Smooth muscle cell (in vitro differentiated cells): ENCODE results near the gene GNG4. TPM values are rescaled to one million over a fixed set of nuclear protein-coding genes. Genes with fewer than 3 reads are reported as not detected.
"Not testable (repeated sequence)": the region's sequence is repeated elsewhere in the genome, so short reads cannot be mapped to it uniquely, and the experiment has no call there.

Experiments
- DNase-seq: peaks from one replicate; lab custom pipeline; 2025; ENCODE audit not compliant: unreplicated experiment; lab: John Stamatoyannopoulos, UW
- H2AFZ ChIP-seq: fragments of 200-600 bp; sonication (generic); 2 replicates; pipeline ENCODE4 v1.6.0; 2016; ENCODE audit warnings: antibody characterized with exemption, low read depth, mild to moderate bottlenecking
- H3F3A ChIP-seq: fragments of 200-600 bp; sonication (generic); 2 replicates; pipeline ENCODE4 v1.6.0; 2017; ENCODE audit warnings: antibody characterized with exemption, low read depth
- H3K27ac ChIP-seq: fragments of 200-600 bp; sonication (generic); 2 replicates; pipeline ENCODE4 v1.5.1; 2016; ENCODE audit warnings: low read depth, mild to moderate bottlenecking
- H3K27me3 ChIP-seq: fragments of 200-600 bp; sonication (generic); 2 replicates; pipeline ENCODE4 v1.6.1; 2016; ENCODE audit warnings: low read depth, mild to moderate bottlenecking
- H3K36me3 ChIP-seq: fragments of 200-600 bp; sonication (generic); 2 replicates; pipeline ENCODE4 v1.5.1; 2016; ENCODE audit warnings: low read depth
- H3K4me1 ChIP-seq: fragments of 200-600 bp; sonication (generic); 2 replicates; pipeline ENCODE4 v1.5.1; 2016; ENCODE audit warnings: low read depth
- H3K4me2 ChIP-seq: fragments of 200-600 bp; sonication (generic); 2 replicates; pipeline ENCODE4 v1.6.0; 2016; ENCODE audit warnings: mild to moderate bottlenecking
- H3K4me3 ChIP-seq: fragments of 200-600 bp; sonication (generic); 2 replicates; pipeline ENCODE4 v1.5.1; 2016; ENCODE audit warnings: mild to moderate bottlenecking
- H3K79me2 ChIP-seq: fragments of 200-600 bp; sonication (generic); 2 replicates; pipeline ENCODE4 v1.6.0; 2016; ENCODE audit warnings: low read depth, mild to moderate bottlenecking
- H3K9ac ChIP-seq: fragments of 200-600 bp; sonication (generic); 2 replicates; pipeline ENCODE4 v1.6.0; 2016; ENCODE audit warnings: low read depth
- H3K9me3 ChIP-seq: fragments of 200-600 bp; sonication (generic); replicated peaks from 2 replicates; pipeline ENCODE4 v1.5.1; 2016; ENCODE audit warnings: low read depth
- H4K20me1 ChIP-seq: fragments of 200-600 bp; sonication (generic); 2 replicates; pipeline ENCODE4 v1.6.0; 2016; ENCODE audit warnings: low read depth
- WGBS: methylation state at CpG from one replicate; pipeline ENCODE4 v1.1.7; 2016; ENCODE audit warnings: low lambda C conversion rate; 5-methylcytosine and 5-hydroxymethylcytosine counted together
- polyA plus RNA-seq: library from polyadenylated mRNA; unstranded; fragments of >200 nt; fragmentation: Nextera tagmentation; extraction: Ambion mirVana; gene quantifications from 2 replicates; pipeline ENCODE4 v1.2.1, GENCODE V29; 2016
- total RNA-seq: library from RNA; depleted of rRNA; stranded (reverse); fragments of >200 nt; gene quantifications from 2 replicates; pipeline ENCODE4 v1.2.3, GENCODE V29; 2014
- TF ChIP-seq, protein P1 (sequence below): fragments of 200-600 bp; sonication (generic); IDR thresholded peaks from 2 replicates; pipeline ENCODE4 v1.5.1; 2017; ENCODE audit warnings: borderline replicate concordance, mild to moderate bottlenecking, antibody characterized with exemption; ENCODE audit not compliant: insufficient read depth, poor library complexity, severe bottlenecking

The GNG4 gene
- total and polyA plus RNA-seq, 2 experiments from 2014 or later = 2.7 to 3.1 TPM

DNA sequence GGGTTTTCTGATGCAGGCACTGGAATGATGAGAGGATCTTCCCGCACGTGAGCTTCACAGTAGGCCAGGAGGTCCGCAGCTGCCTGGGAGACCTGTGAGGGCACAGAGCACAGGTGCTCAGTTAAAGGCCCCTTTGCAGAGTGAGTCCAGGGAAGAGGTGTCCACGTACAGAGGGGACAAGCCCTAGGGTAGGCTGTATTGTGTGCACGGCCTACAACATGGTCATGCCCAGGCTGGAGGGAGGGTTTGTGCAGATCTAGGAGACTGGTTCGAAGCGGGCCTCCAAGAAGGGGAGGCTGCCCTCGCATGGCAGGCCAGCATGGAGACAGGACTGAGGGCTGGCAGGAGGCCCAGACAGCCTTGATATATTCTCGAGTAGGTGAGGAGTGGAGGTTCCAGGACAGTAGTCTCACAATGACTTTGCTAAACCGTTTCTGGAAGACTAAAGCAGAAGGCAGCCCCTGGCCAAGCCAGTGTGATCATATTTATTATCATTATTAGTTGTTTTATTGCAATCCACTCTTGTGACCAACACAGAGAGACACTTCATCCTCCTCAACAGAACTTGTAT is 97.4 kb downstream of the GNG4 start:
- Histone ChIP-seq H3K4me1 (no peaks in the 10 kb centered on the region), H3K9me3 (no peaks in the 10 kb centered on the region), H3K27ac (no peak overlapping the region), H3K27me3 (no peaks in the 10 kb centered on the region), H3K4me3 (no peak overlapping the region), H3K79me2 (no peaks in the 10 kb centered on the region), H3F3A (no peaks in the 10 kb centered on the region), H2AFZ (no peak overlapping the region), H3K9ac (no peak overlapping the region), H4K20me1 (no peaks in the 10 kb centered on the region), H3K36me3 (no peaks in the 10 kb centered on the region), H3K4me2 (no peak overlapping the region)
- 96% methylated on average over 10 of the region's 10 CpGs for WGBS
- TF ChIP-seq, protein P1, sequence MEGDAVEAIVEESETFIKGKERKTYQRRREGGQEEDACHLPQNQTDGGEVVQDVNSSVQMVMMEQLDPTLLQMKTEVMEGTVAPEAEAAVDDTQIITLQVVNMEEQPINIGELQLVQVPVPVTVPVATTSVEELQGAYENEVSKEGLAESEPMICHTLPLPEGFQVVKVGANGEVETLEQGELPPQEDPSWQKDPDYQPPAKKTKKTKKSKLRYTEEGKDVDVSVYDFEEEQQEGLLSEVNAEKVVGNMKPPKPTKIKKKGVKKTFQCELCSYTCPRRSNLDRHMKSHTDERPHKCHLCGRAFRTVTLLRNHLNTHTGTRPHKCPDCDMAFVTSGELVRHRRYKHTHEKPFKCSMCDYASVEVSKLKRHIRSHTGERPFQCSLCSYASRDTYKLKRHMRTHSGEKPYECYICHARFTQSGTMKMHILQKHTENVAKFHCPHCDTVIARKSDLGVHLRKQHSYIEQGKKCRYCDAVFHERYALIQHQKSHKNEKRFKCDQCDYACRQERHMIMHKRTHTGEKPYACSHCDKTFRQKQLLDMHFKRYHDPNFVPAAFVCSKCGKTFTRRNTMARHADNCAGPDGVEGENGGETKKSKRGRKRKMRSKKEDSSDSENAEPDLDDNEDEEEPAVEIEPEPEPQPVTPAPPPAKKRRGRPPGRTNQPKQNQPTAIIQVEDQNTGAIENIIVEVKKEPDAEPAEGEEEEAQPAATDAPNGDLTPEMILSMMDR = no peak
- no peak for DNase-seq

DNA sequence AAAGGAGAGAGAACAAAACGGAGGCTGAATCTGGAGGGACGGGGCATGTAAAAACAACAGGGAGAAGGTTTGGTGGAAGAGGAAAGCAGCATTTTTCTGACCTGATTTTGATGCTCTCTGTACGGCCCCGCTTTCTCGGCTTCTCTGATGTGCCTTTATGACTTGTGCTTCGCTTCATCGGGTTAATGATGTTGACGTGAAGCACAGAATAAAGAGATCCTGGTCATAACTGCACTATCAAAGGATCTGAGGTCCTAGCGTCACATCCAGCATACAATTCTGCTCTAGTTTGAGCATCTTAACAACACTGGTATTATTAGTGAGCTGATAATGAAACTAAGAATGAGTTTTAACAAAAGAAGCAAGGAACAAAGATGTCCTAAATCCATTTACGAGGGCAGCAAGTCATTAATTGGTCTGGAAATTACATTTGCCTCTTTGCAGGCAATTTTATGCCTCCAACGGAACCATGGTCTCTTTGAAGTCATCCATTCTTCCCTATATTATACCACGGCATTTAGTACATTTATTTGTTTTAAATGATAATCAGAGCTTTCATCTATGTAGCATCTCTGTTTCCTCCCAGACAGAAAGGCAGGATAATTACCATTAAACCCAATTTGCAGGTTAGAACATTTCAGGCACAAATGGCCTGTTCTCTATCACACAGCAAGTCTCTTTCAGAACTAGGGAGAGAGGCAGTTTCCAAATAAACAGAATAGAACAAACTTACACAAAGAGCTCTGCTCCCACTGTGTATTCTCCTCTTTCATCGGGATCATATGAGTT is 100.0 kb downstream of the GNG4 start:
- Histone ChIP-seq H3K27ac (no peak overlapping the region), H3K27me3 (no peaks in the 10 kb centered on the region), H4K20me1 (no peaks in the 10 kb centered on the region), H2AFZ (no peak overlapping the region), H3K4me2 (no peak overlapping the region), H3K4me3 (no peak overlapping the region), H3K9ac (no peak overlapping the region), H3F3A (no peaks in the 10 kb centered on the region), H3K36me3 (no peaks in the 10 kb centered on the region), H3K9me3 (no peaks in the 10 kb centered on the region), H3K79me2 (no peaks in the 10 kb centered on the region), H3K4me1 (no peaks in the 10 kb centered on the region)
- TF ChIP-seq, protein P1 = no peak
- no peak for DNase-seq
- WGBS = 77% methylated on average over 13 of the region's 13 CpGs

DNA sequence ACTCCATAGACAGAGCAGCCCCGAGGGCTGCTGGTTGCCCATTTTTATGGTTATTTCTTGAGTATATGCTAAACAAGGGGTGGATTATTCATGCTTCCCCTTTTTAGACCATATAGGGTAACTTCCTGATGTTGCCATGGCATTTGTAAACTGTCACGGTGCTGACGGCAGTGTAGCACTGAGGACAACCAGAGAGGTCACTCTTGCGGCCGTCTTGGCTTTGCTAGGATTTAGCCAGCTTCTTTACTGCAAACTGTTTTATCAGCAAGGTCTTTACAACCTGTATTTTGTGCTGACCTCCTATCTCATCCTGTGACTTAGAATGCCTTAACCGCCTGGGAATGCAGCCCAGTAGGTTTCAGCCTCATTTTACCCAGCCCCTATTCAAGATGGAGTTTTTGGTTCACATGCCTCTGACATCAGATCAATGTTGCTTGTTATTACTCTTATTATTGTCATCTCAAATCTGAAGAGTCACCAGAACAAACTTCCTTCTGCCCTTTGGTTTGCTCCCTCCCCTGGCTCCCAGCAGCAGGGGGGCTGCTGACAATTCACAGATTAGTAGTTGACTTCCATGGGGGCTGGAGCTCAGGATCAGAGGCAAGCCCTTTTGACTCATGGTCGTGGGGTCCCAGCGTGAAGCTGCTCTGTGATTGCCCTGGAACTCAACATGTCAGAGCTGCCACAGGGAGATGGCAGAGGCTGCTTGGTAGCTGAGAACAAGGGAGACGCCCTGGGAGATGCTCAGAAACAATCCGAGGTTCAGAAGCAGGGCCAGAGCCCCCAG is 103.0 kb downstream of the GNG4 start:
- not testable (repeated sequence) for H2AFZ ChIP-seq, H4K20me1 ChIP-seq, H3K79me2 ChIP-seq, H3K4me3 ChIP-seq, H3K27me3 ChIP-seq, H3K27ac ChIP-seq, H3K4me2 ChIP-seq, H3K9me3 ChIP-seq, DNase-seq, H3F3A ChIP-seq, H3K9ac ChIP-seq, H3K36me3 ChIP-seq, H3K4me1 ChIP-seq
- 59% methylated on average over 10 of the region's 10 CpGs for WGBS

DNA sequence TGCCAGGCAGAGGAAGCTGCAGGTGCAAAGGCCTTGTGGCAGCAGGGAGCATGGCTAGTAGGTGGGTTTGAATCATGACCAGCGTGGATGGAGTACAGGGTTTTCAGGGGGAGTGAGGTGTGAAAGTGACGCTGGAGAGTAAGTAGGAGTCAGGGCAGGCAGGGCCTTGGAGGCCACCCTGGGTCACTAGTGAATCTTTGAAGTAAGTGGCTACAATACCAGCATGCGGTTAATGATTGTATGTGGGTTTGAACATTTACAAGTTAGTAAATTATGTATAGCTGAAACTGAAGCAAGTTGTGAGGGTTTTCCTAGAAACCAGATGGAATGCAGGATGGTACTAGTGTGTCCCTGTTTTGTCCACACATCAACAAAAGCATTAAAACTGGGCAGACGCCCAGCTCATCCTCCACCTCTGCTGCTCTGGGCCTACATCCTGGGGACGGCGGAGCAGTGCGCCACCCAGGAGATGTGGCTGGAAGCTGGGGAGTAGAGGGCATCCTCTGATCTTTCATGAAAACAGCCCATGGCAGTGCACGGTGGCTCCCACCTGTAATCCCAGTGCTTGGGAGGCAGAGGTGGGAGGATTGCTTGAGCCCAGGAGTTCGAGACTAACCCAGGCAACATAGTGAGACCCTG is 104.2 kb downstream of the GNG4 start:
- WGBS = 94% methylated on average over 9 of the region's 9 CpGs
- TF ChIP-seq, protein P1 = no peak
- DNase-seq = no peak

DNA sequence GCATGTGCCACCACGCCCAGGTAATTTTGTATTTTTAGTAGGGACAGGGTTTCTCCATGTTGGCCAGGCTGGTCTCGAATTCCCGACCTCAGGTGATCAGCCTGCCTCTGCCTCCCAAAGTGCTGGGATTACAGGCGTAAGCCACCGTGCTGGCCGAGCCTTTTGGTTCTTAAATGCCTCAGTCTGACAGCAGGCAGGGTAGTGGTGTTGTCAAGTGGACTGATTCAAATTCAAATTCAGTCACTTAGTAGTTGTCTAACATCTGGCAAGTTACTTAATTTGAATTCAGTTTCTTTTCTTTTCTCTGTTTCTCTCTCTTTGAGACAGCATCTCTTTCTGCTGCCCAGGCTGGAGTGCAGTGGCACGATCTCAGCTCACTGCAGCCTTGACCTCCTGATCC is 106.7 kb downstream of the GNG4 start:
- not testable (repeated sequence) for H3K9ac ChIP-seq, H3K27me3 ChIP-seq, H3K79me2 ChIP-seq, H3K9me3 ChIP-seq, H3K4me3 ChIP-seq, H2AFZ ChIP-seq, H4K20me1 ChIP-seq, H3K27ac ChIP-seq, H3F3A ChIP-seq, H3K36me3 ChIP-seq, DNase-seq, H3K4me1 ChIP-seq, H3K4me2 ChIP-seq
- 79% methylated on average over 7 of the region's 7 CpGs for WGBS

More for the DNA sequence above, 104.2 kb downstream of the GNG4 start:
- Histone ChIP-seq H3F3A (no peaks in the 10 kb centered on the region), H2AFZ (no peak overlapping the region), H4K20me1 (no peaks in the 10 kb centered on the region), H3K36me3 (no peaks in the 10 kb centered on the region), H3K4me3 (no peak overlapping the region), H3K4me1 (no peaks in the 10 kb centered on the region), H3K27me3 (no peaks in the 10 kb centered on the region), H3K27ac (no peak overlapping the region), H3K9ac (no peak overlapping the region), H3K4me2 (no peak overlapping the region), H3K9me3 (no peaks in the 10 kb centered on the region), H3K79me2 (no peaks in the 10 kb centered on the region)
